8988T (cell line): ENCODE results near the gene SLF1.

Experiments used
- DNase-seq: peaks from one replicate; pipeline ENCODE4 v3.0.0; 2011

The SLF1 gene

GRCh38 chr5:94667937-94668336 is 49.5 kb downstream of the SLF1 start:
- DNase-seq: no peak

- no peak for DNase-seq
These were observed 52.3 kb downstream of the SLF1 start for GRCh38 chr5:94670726-94671125.

GRCh38 chr5:94672746-94673145 is 54.3 kb downstream of the SLF1 start:
- no peak for DNase-seq

- no peak for DNase-seq
These were observed 56.3 kb downstream of the SLF1 start for GRCh38 chr5:94674490-94675382.

GRCh38 chr5:94675965-94676618 is 57.6 kb downstream of the SLF1 start:
- no peak for DNase-seq

- no peak for DNase-seq
These were observed 64.5 kb downstream of the SLF1 start for GRCh38 chr5:94682814-94683520.

- no peak for DNase-seq
These were observed 71.4 kb downstream of the SLF1 start for GRCh38 chr5:94689908-94690307.

GRCh38 chr5:94690778-94691177 is 72.3 kb downstream of the SLF1 start:
- DNase-seq: no peak

- no peak for DNase-seq
These were observed 72.8 kb downstream of the SLF1 start for GRCh38 chr5:94691291-94691690.

GRCh38 chr5:94691949-94692348 is 73.5 kb downstream of the SLF1 start:
- no peak for DNase-seq

- no peak for DNase-seq
These were observed 74.1 kb downstream of the SLF1 start for GRCh38 chr5:94692581-94692980.

GRCh38 chr5:94693043-94693822 is 74.8 kb downstream of the SLF1 start:
- DNase-seq: no peak

- DNase-seq: no peak
These were observed 75.4 kb downstream of the SLF1 start for GRCh38 chr5:94693845-94694370.

- no peak for DNase-seq
These were observed 76.2 kb downstream of the SLF1 start for GRCh38 chr5:94694671-94695070.

GRCh38 chr5:94698197-94698596 is 79.7 kb downstream of the SLF1 start:
- no peak for DNase-seq

GRCh38 chr5:94699562-94699961 is 81.1 kb downstream of the SLF1 start:
- no peak for DNase-seq

- DNase-seq: no peak
These were observed 82.1 kb downstream of the SLF1 start for GRCh38 chr5:94700592-94700991.

- DNase-seq: no peak
These were observed 84.3 kb downstream of the SLF1 start for GRCh38 chr5:94702729-94703128.

- no peak for DNase-seq
These were observed 87.0 kb downstream of the SLF1 start for GRCh38 chr5:94705427-94705826.

- DNase-seq: no peak
These were observed 88.9 kb downstream of the SLF1 start for GRCh38 chr5:94707359-94707758.

GRCh38 chr5:94709277-94709676 is 90.8 kb downstream of the SLF1 start:
- no peak for DNase-seq

GRCh38 chr5:94711785-94712184 is 93.3 kb downstream of the SLF1 start:
- no peak for DNase-seq

- no peak for DNase-seq
These were observed 97.3 kb downstream of the SLF1 start for GRCh38 chr5:94715768-94716167.
